NCI-H345 treated with DMSO at 0.1 percent for 48 hours (cell line): ENCODE measurements around the gene DHRSX.
"Not testable (repeated sequence)": the region's sequence is repeated elsewhere in the genome, so short reads cannot be mapped to it uniquely, and the experiment has no call there.

ENCODE experiments used
- DNase-seq: peaks from one replicate; lab custom pipeline; 2025; ENCODE audit not compliant: unreplicated experiment; lab: John Stamatoyannopoulos, UW

The DHRSX gene

DNA sequence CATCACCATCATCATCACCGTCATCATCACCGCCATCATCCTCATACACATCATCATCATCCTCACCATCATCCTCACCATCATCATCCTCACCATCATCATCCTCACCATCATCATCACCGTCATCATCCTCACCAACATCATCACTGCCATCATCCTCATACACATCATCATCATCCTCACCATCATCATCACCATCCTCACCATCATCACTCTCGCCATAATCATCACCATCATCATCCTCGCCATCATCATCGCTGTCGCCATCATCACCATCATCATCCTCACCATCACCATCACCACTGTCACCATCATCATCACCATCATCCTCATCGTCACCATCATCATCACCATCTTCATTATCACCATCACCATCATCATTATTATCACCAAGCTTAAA, 19.8 kb upstream of the DHRSX start:
- DNase-seq: no peak

DNA sequence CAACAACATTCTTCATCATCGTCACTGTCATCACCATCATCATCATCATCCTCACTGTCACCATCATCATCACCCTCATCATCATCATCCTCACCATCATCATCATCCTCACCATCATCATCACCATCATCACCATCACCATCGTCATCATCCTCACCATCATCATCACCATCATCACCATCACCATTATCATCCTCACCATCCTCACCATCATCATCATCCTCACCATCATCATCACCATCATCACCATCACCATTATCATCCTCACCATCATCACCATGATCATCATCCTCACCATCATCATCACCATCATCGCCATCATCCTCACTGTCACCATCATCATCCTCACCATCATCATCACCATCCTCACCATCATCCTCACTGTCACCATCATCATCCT, 18.9 kb upstream of the DHRSX start:
- not testable (repeated sequence) for DNase-seq

DNA sequence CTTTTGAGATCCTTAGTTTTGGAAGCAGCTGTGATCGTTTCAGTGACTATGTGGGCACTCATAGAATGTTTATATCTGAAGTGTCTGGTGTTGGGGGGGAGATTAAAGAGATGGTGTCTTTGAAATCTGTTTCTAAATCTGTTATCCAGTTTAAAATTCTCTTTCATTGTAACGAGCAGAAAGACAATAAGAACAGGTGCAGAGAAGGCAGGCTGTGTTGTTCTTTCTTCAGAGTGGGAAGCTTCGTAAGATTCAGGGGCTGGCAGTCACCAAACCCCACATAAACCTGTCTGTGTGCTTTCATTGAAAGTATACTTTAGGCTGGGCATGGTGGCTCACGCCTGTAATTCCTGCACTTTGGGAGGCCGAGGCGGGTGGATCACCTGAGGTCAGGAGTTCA, 16.3 kb upstream of the DHRSX start:
- no peak for DNase-seq

- no peak for DNase-seq
Measured at GRCh38 chrX:2516623-2517022, 15.8 kb upstream of the DHRSX start.

DNA sequence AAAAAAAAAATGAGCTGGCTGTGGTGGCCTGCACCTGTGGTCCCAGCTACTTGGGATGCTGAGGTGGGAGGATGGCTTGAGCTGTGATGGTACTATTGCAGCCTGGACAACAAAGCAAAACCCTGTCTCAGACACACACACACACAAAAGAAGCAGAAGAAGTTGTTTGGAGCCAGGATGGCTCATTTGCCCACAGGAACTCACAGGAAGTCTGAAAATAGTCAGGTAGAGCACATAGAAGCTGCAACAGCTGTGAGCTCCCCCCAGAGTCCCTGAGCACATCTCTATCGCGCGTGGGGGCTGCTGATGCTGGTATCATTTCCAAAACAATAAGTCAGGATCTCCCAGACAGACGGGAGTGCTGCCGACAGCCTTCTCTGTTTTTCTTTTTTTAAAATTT, 13.4 kb upstream of the DHRSX start:
- DNase-seq: no peak

- DNase-seq: no peak
Measured at GRCh38 chrX:2513121-2513664, 12.4 kb upstream of the DHRSX start.

DNA sequence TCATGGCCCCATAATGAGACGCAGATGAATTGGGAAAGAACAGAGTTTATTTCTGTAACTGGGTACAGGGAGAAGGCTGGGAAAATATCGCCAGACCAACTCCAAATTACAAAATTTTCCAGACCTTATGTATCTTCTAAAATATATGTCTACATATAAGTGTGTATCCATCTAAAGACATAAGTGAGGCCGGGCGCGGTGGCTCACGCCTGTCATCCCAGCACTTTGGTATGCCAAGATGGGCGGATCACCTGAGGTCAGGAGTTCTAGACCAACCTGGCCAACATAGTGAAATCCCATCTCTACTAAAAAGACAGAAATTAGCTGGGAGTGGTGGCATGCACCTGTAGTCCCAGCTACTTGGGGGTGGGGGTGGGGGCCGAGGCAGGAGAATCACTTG, 11.7 kb upstream of the DHRSX start:
- no peak for DNase-seq

GRCh38 chrX:2511326-2511725, 10.6 kb upstream of the DHRSX start:
- no peak for DNase-seq

GRCh38 chrX:2508648-2509335, 8.0 kb upstream of the DHRSX start:
- no peak for DNase-seq

DNA sequence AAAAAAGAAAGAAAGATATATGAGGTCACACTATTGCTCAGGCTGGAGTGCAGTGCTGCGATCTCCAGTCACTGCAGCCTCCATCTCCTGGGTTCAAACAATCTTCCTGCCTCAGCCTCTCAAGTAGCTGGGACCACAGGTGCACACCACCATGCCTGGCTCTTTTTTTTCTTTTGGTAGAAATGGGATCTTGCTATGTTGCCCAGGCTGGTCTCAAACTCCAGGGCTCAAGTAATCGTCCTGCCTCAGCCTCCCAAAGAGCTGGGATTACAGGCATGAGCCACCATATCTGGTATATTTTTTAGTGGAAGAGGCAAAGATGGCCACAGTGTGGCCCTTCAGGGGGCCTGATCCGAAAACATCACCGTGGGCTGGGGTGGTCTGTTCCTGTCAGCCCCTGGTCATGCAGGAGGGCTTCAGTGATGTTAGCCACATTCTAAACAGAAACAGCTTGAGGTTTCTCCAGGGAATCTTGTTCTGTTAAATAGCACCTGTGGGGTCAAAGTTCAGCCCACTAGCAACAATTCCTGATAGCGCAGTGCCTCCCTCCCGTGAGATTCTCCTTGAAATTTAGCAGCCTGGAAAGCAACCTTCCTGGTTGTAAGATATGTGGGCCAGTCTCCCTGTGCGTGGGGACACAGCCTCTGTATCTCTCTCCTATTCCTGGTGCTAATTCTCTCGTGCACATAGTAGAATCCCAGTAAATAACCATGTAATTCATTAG, 7.3 kb upstream of the DHRSX start:
- no peak for DNase-seq

- no peak for DNase-seq
Measured at GRCh38 chrX:2507196-2507595, 6.4 kb upstream of the DHRSX start.

DNA sequence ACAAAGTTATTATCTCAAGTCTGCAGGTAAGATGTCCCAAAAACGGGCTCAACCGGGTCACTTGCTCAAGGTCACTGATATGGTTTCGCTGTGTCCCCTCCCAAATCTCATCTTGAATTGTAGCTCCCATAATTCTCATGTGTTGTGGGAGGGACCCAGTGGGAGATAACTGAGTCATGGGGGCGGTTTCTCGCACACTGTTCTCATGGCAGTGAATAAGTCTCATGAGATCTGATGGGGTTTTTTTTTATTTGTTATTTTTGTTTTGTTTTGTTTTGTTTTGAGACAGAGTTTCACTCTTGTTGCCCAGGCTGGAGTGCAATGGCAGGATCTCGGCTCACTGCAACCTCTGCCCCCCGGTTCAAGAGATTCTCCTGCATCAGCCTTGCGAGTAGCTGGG, 4.6 kb upstream of the DHRSX start:
- not testable (repeated sequence) for DNase-seq

GRCh38 chrX:2504706-2505332, 4.0 kb upstream of the DHRSX start:
- DNase-seq: no peak

- DNase-seq: no peak
Measured at GRCh38 chrX:2503591-2504500, 3.1 kb upstream of the DHRSX start.

DNA sequence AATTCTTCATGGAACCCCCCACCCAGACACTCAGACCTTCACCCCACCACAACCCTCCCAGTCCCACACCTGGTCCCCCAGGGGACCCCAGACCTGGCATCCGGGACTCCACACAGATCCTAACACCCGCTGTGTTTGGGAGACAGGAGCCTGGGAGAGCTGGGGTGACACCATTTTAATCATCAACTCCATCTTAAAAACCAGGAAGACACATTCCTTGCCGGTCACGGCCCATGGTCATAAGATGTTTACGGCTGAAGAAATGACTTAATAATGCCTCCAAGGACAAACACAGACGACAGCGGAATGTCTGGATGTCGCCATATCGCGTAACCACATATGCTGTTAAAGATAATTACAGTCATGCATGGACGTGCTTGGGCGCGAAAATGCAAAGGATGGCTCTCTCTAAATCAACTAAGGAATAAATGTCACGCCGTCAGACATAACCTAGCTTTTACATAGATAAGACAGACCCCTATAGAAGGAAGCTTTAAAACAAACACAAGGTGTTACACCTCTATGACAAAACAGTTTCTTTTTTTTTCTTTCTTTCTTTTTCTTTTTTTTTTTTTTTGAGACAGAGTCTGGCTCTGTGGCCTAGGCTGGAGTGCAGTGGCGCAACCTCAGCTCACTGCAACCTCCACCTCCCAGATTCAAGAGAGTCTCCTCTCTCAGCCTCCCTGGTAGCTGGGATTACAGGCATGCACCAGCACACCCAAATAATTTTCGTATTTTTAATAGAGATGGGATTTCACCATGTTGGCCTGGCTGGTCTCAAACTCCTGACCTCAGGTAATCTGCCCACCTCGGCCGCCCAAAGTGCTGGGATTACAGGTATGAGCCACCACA, 2.1 kb upstream of the DHRSX start:
- no peak for DNase-seq

GRCh38 chrX:2502120-2502667, 1.4 kb upstream of the DHRSX start:
- DNase-seq: no peak

DNA sequence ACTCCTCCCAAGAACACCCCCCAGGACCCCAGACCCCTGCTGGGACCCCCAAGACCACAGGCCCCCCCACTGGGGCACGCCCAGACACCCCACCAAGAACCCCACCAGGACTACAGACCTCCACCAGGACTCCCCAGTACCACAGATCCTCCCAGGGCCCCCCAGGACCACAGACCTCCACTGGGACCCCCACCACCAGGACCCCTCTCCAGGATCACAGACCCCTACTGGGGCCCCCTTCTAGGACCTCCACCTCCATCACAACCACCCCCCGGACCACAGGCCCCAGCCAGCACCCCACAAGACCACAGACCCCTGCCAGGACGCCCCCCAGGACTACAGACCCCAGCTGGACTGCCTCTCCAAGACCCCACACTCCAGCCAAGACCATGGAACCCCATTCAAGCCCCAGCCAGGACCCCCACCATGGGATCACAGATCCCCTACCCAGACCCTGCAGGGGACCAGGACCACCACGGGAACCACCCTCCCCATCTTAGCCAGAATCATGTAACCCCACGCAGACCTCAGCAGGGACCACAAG, 855 bp upstream of the DHRSX start:
- DNase-seq: no peak

DNA sequence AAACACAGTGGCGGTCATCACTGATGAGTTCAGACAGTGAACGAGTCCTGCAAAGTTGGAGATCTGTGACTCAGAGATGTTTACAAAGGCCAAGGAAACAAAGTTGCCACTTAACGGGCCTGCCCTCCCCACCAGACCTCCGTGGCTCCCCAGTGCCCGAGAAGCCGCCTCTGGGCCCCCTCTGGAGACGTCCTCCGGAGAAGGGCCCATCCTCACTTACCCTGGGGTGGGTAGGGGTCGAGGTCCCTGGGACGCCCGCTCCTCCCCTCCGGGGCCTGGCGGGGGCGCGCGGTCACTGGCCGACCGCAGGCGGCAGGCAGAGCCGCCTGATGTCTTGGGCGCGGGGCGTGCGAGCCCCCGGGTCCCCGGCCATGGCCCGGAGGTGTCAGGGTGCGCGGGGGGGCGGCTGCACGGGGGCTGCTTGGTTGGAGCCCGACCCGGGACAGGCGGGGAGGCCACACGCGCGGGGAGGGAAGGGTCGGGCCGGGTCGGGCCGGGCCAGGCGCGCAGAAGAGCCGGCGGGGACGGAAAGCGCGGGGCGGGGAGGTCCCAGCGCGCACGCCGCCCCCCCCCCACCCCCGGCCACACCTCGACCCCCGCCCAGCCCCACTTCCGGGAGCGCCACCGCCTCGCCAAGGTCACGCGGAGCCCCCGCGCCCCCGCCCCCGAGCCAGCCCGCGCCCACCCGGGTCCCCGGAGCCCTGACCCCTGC, 529 bp downstream of the DHRSX start:
- DNase-seq: no peak

DNA sequence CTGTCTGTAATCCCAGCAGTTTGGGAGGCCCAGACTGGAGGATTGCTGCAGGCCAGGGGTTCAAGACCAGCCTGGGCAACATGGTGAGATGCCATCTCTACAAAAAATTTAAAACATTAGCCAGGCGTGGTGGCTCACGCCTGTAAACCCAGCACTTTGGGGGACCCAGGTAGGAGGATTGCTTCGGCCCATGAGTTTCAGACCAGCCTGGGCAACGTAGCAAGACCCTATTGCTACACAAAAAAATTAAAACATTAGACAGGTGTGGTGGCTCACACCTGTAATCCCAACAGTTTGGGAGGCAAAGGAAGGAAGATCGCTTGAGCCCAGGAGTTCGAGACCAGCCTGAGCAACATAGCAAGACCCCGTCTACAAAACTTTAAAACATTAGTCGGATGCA, 1.3 kb downstream of the DHRSX start:
- no peak for DNase-seq
